M059J (cell line): ENCODE data around the gene CFAP97D1. TPM values are rescaled to one million over a fixed set of nuclear protein-coding genes. Genes with fewer than 3 reads are reported as not detected.

ENCODE experiments used
- DNase-seq: peaks from one replicate; pipeline ENCODE4 v3.0.0-alpha.2; 2012; ENCODE audit warnings: low read depth
- total RNA-seq: library from RNA; depleted of rRNA; stranded (reverse); fragments of >200 nt; shearing (Covaris generic); gene quantifications from 2 replicates; pipeline ENCODE4 v1.2.3, GENCODE V29; 2014; rRNA removed

Gene CFAP97D1
- total RNA-seq: not detected in 2 replicates

GRCh38 chr17:43780135-43780534 lies at the start of gene CFAP97D1:
Gene CFAP97D1, plus strand, starts transcription at chr17:43780435. Its CDS starts 28 bp downstream, at chr17:43780463.
- DNase-seq: no peak

DNA sequence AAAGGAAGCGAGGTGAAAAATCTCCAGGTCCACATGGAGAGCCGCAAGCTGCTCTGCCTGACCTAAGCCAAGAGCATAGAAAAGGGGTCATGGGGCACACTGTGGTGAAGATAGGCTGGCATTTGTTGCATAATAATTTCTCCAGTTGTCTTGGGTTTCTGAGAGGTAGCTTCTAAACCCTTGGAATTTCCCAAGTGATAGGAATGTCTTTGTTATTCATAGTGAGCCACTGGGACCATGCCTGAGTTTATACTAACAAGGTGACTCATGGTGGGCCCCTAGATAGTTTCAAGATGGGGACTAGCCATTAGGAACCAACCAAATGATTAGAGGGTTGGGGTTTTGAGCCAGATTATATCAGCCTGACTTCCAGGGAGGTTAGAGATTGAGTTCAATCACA lies 47.3 kb upstream of the CFAP97D1 start:
- DNase-seq: peak; percentile 96

DNA sequence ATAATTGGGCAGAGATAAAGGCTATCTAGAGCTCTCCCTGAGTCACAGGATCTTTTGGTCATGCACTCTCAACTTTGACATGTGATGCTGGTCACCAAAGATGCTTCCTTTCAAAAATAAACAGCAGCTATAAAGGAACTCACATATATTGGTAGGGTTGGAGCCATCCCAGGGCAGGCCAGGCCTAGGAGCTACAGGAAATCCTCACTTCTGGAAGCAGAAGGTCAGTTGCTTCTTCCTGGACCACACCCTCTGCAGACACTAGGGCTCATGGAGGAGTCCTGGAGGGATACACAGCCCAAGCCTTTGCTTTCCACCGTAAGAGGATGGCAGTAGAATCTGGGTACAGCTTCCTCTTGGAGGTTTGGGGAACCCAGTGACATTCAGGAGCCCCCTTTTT lies 46.3 kb upstream of the CFAP97D1 start:
- peak; percentile 22 for DNase-seq

GRCh38 chr17:43734376-43734775 lies 45.9 kb upstream of the CFAP97D1 start:
- DNase-seq: peak; percentile 77

- DNase-seq: no peak
Measured at GRCh38 chr17:43736389-43736788, 43.8 kb upstream of the CFAP97D1 start.

DNA sequence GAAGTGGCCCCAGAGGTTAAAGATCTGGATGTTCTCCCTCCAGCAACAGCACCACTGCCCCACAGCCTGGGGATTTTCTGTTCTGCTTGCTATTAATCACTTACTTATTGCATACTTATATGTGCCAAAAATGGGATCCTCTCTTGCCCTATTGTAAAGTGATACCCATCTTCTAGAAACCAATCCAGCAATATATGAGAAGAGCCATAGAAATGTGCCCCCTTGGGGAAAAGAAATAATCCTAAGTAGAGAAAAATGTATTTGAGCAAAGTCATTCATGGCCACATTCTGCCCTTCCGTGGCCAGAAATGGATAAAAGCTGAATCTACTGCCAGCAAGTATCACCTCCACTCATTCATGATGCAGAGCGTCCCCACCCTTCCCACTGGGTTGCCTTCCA lies 42.5 kb upstream of the CFAP97D1 start:
- DNase-seq: no peak

DNA sequence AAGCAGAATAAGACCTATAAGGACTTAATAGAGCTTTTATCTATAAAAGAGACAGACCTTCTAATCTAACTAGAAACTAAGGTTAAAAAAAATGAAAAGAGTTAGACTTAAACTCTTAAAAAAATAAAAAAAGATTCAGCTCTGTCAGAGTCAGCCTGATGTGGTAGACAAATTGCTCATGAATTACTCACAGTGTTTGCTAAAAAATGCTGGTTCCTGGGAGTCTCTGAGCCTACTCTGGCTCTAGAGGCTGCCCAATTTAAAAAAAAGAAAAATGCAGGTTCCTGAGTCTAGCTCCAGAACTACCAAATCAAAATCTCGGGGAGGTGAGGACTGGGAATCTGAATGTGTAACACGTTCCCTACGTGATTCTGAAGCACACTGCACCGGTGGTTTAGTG lies 39.7 kb upstream of the CFAP97D1 start:
- peak; percentile 59 for DNase-seq

DNA sequence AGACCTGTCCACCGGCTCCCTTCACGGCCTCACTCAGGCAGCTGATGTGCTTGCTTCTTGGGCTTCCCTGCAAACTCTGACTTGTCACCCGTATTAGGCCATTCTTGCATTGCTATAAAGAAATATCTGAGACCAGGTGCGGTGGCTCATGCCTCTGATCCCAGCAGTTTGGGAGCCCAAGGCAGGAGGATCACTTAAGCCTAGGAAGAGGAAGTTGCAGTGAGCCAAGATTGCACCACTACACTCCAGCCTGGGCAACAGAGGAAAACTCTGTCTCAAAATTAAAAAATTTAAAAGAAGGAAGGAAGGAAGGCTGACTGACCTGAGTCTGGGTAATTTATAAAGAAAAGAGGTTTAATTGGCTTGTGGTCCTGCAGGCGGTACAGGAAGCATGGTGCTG lies 38.6 kb upstream of the CFAP97D1 start:
- DNase-seq: no peak

GRCh38 chr17:43745541-43745940 lies 34.7 kb upstream of the CFAP97D1 start:
- no peak for DNase-seq

- DNase-seq: no peak
Measured at GRCh38 chr17:43750153-43750552, 30.1 kb upstream of the CFAP97D1 start.

DNA sequence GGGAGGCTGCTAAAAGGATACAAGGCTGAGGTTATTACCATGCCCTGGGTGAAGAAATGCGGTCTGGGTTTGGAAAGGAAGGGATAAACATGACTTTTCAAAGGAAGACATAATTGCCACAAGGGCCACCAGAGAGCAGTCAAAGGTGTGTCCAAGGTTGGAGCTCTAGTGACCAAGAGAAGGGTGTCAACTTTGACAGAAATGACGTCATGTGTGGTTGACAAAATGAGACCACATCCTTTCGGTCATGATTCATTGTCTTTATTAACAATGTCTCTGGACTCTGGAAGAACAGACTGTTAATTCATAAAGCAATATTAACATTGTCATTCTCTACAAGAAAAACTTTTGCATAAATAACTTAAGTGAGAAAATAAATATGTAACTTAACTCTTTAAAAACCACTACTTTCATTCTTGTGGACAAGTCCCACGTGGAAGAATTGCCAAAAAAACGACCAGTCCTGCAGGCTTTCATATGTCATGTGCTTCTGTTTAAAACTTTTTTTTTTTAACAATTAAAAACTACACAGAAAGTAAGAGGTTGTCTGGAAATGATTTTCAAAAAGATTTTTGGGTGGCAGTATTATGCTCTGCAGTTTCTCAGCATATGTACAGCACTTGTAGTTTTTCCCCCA lies 26.6 kb upstream of the CFAP97D1 start:
- DNase-seq: peak; percentile 89

DNA sequence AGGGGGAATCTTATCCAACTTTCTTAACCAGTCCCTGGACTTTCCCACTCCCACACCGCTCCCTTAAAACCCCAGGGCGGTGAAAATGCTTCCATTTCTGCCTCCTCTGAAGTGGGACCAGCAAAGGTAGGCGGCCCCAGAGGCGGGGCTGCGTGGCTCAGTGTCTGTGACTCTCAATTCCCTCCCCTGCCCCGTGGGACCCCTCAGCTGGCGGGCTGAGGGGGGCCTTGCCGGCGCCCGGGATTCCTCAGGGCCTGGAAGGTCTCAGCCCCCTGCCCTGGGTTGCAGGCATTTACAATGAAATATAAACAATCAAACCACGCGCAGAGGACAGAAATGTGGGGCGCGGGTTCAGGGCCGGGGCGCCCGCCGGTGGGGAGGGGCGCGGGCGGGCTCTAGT lies 25.3 kb upstream of the CFAP97D1 start:
- DNase-seq: no peak

GRCh38 chr17:43755389-43755875 lies 24.8 kb upstream of the CFAP97D1 start:
- DNase-seq: peak; percentile 29

DNA sequence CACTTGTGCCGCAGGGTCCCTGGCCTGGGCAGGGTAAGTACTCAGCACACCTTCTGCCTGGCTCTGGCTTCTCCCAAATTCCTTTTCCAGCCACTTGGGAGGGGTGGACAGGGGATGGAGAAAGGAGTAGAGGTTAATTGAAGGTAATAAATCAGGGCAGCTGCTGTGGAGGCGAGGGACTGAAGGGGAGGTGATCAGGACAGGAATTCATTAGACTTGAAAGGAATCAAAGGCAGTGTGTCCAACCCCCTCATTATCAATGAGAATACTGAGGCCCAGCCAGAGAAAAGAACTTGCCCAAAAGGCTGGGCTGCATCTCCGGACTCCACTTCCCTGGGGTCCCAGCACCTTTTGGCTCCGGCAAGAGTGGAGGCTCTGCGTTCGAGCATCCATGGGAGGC lies 24.0 kb upstream of the CFAP97D1 start:
- DNase-seq: no peak

DNA sequence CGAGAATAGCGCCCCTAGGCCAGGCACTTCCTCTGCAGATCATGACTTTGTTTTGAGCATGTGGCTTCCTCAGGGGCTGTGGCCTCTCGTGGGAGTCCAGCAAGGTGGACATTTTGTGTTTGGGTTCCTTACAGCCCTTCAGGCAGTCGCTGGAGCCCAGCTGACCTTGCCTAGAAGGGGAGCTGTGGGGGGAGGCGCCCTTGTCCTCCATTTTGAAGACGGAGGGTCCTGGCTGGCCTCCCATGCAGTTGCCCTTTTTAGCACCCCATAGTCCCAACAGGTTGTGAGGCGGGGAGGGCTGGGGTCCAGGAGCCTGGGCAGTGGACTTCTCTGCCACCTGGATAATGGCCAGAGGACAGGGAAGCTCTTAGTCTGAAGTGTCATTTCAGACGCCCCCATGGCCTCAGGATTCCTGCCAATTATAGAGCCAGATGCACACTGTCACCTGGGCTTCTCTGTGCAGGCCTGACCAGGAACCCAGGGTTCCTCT lies 23.0 kb upstream of the CFAP97D1 start:
- DNase-seq: no peak

DNA sequence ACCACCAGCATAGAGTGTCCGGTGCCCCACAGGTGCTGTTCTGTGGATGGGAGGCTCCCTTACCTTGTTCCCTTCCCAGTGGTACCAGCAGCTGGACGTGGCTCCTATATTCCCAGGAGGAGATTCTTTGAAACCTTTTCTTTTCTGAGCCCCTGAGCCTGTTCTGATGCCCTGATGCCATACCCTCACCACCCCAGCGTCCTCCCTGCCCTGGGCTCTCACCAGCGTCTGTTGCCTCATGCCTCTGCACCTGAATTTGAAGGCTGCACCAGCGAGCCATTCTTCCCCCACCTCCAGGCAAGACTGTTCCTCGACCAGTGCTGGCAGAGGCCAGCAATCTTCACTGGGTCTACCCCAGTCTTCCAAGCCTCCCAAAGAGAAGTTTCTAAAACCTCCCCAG lies 22.1 kb upstream of the CFAP97D1 start:
- no peak for DNase-seq

DNA sequence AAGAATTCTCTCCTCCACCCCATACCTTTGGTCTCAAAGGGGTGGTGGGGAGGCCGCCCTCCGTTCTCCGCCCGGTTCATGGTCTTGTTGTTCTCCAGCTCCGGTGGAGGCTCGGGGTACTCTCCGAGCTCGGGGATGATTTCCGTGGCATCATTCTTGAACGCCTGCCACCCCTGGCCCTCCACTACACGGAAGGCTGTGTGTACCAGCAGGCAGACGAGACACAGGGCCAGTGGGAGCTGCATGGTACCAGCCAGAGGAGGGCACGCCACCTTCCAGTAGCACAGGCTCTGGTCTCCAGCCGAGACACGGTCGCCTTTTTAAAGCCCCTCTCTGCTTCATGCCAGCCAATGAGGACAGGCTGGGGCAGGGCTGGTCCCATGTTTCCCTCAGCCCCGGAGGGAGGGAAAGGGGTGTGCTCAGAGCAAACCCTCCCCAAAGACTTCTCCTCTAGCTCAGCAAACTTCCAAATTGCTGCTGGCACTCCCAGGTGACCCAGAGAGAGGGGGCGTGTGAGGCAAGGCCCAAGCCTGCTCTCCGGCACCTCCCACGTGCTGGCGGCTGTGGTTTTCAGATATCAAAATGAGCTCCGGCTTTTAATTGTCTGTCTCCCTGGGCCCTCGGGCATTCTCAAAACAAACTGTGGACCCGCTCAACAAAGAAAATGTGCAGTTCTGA lies 21.6 kb upstream of the CFAP97D1 start, which contains the start of gene SOST:
Gene SOST (minus strand): TSS at position 295 of the 678 bp plus-strand sequence. CDS start 50 bp downstream, at position 245.
- DNase-seq: no peak

DNA sequence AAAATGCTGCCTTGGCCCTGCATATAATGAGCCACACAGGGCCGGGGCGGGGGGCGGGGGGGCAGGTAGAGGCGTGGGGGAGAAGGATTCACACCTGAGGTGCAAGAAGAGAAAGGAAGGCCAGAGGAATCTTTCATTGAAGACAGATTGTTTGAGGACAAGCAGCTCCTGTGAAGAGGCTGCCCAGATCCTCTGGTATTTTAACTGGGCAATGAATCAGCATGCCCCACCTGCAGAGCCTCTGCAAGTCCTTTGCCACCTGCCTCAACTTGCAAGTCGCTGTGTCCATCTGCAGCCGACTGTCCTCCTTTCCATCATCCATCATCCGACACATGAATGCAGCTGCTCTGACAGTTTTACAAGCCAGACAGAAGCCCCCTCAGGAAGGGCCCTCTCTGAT lies 20.4 kb upstream of the CFAP97D1 start:
- no peak for DNase-seq

GRCh38 chr17:43760254-43760852 lies 19.9 kb upstream of the CFAP97D1 start:
- peak; percentile 85 for DNase-seq

DNA sequence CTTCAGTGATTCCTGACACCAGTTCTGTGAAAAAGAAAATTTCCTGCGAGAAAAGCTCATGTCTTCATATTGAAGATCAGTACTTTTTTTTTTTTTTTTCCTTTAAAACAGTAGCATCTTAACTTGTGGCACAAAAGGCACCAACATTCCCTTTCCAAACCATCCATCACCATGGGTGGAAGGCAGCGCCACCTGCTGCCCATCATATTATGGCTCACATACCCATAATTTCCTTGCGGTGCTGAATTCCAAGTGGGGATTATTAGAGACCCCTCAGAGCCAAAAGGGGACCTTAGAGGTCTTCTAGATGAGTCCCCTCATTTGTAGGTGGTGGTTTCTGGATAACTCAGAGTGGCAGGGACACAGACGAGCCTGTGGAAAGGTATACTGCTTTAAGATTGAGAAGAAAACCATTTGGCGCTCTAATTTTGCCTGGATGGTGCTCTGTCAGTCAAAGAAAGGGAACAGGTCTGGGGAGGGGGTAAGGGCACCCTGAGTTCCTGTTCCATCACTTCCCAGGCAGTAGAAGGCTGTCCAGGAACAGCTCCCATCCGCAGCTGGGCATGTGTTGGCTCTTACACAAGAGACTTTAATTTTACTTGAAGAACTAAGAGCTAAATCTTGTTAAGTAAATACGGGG lies 13.7 kb upstream of the CFAP97D1 start:
- peak; percentile 37 for DNase-seq

GRCh38 chr17:43767053-43767712 lies 13.1 kb upstream of the CFAP97D1 start:
- no peak for DNase-seq

DNA sequence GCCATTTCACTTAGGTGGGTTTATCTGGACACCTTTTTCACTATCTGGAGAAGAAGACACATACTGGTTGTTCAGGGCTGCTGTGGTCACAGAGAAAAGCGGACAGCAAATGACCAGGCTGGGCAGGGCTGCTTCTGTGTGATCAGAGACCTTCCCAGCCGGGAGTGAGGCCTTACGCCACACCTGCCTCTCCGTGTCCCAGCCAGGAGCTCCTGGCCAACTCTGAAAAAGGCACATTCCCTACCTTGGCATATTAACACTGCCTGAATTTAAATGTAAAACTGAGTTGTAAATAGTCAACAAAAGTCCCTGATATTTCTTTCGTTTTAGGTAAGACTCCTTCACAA lies 12.5 kb upstream of the CFAP97D1 start:
- DNase-seq: no peak
